Activated CD8-positive, alpha-beta T cell treated with anti-CD3 and anti-CD28 coated beads, Interleukin-2, amount 10 ng/mL, durations not matched to agents 7 days and 5 days (primary cell): ENCODE data around the gene HSD17B7. TPM values are rescaled to one million over a fixed set of nuclear protein-coding genes. Genes with fewer than 3 reads are reported as not detected.
A peak's percentile ranks its signal among the peaks of the same experiment; 100 is the strongest.

Experiments used
- ATAC-seq: fragments of 150-1000 bp; cut with Tn5 transposase; one replicate; pipeline ENCODE4 v1.10.0; 2021; ENCODE audit warnings: moderate library complexity
- CTCF ChIA-PET: fragments of 350-600 bp; sonication (Branson Sonifier 250); formaldehyde crosslinking; loops from one replicate; lab custom pipeline; 2021; ENCODE audit warnings: antibody characterized with exemption; lab: Charles Lee
- POLR2A ChIA-PET: fragments of 350-600 bp; sonication (Branson Sonifier 250); formaldehyde crosslinking; loops from one replicate; lab custom pipeline; 2021; ENCODE audit warnings: antibody characterized with exemption; lab: Charles Lee
- DNase-seq: peaks from one replicate; pipeline ENCODE4 v3.0.0-alpha.2; 2020
- H3K27ac Mint-ChIP-seq: one replicate; pipeline ENCODE4 v1.8.0; 2021; ENCODE audit warnings: mild to moderate bottlenecking, mixed read lengths
- H3K27me3 Mint-ChIP-seq: one replicate; pipeline ENCODE4 v1.8.0; 2021; ENCODE audit warnings: low read depth, mixed read lengths
- H3K36me3 Mint-ChIP-seq: one replicate; pipeline ENCODE4 v1.8.0; 2021; ENCODE audit warnings: low read depth, mixed read lengths
- H3K4me1 Mint-ChIP-seq: one replicate; pipeline ENCODE4 v1.8.0; 2021; ENCODE audit warnings: low read depth, mixed read lengths
- H3K4me3 Mint-ChIP-seq: one replicate; pipeline ENCODE4 v1.8.0; 2021; ENCODE audit warnings: mild to moderate bottlenecking, mixed read lengths
- H3K9me3 Mint-ChIP-seq: one replicate; pipeline ENCODE4 v1.8.0; 2022; ENCODE audit warnings: mixed read lengths; ENCODE audit not compliant: insufficient read depth
- total RNA-seq, 2 experiments: library from RNA; stranded (reverse); gene quantifications; one replicate each; pipeline ENCODE4 v1.2.3, GENCODE V29; 2021

The HSD17B7 gene
- total RNA-seq, 2 experiments from 2014 or later, result 22.9 to 23.7 TPM

DNA sequence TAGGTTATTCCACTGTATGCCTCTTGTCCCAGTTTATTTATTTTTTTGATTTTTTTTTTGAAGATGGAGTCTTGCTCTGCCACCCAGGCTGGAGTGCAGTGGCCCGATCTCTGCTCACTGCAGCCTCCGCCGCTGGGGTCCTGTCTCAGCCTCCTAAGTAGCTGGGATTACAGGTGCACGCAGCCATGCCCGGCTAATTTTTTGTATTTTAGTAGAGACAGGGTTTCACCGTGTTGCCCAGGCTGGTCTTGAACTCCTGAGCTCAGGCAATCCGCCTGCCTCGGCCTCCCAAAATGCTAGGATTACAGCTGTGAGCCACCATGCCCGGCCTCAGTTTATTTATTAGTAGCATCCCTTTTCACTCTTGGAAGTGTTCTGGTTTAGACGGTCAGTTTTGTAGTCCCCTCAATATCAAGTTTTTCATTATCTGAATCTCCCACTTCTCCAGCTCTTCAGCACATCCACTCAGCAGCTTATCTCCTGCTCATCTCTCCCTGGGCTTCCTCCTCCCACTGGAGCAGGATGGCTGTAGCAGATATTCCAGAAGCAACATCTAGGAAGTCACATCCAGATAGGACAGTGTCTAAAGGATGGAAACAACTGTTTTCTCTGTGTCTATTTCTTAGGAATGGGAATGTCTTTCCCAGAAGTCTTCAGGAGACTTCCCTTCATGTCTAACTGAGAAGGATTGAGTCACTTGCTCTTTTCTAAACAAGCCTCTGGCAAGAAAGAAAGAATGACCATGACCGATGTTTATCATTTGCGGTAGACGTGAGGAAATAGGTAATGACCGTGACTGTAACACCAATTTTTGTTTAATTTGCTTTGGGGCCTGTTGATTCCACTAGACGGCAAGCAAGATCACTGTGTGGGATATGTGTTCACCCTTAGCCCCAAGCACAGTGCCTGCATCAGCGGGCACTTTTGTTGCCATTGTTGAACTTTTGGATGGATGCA lies 56.0 kb downstream of the HSD17B7 start:
- no peak for DNase-seq
- Mint-ChIP-seq H3K4me1 (no peaks in the 10 kb centered on the region), H3K4me3 (no peak overlapping the region), H3K27ac (no peak overlapping the region), H3K36me3 (no peaks in the 10 kb centered on the region), H3K27me3 (peaks cover 18% of the 10 kb centered on the region), H3K9me3 (no peaks in the 10 kb centered on the region)
- no peak for ATAC-seq
- ChIA-PET CTCF (interaction anchor here (1.4 to 2.4 kb wide), 4 partner anchors 9 to 469 kb away, joined by 3 to 13 read pairs (median 6); no protein-coding TSS in a partner anchor), POLR2A (no interaction called here)

GRCh38 chr1:162847839-162848453 lies 57.4 kb downstream of the HSD17B7 start:
- ChIA-PET POLR2A (no interaction called here), CTCF (interaction anchor here (0.6 to 2.4 kb wide), 19 partner anchors 9 to 488 kb away, joined by 3 to 14 read pairs (median 4); partner anchors contain the start of genes CCDC190 and NUF2)
- no peaks in the 10 kb centered on the region for H3K4me1 Mint-ChIP-seq
- no peak overlapping the region for H3K27ac Mint-ChIP-seq
- peak; percentile 86 for DNase-seq
- H3K9me3 Mint-ChIP-seq, result no peaks in the 10 kb centered on the region
- no peaks in the 10 kb centered on the region for H3K36me3 Mint-ChIP-seq
- H3K27me3 Mint-ChIP-seq, result peaks cover 14% of the 10 kb centered on the region
- no peak overlapping the region for H3K4me3 Mint-ChIP-seq
- ATAC-seq, result no peak

GRCh38 chr1:162849711-162850110 lies 59.2 kb downstream of the HSD17B7 start:
- H3K9me3 Mint-ChIP-seq, result no peaks in the 10 kb centered on the region
- H3K4me3 Mint-ChIP-seq, result no peak overlapping the region
- peaks cover 14% of the 10 kb centered on the region for H3K27me3 Mint-ChIP-seq
- no peak overlapping the region for H3K27ac Mint-ChIP-seq
- H3K36me3 Mint-ChIP-seq, result no peaks in the 10 kb centered on the region
- POLR2A ChIA-PET, result no interaction called here
- H3K4me1 Mint-ChIP-seq, result no peaks in the 10 kb centered on the region
- no peak for ATAC-seq
- CTCF ChIA-PET, result interaction anchor here (1.2 to 1.6 kb wide), 2 partner anchors 19 to 464 kb away, joined by 3 read pairs; no protein-coding TSS in a partner anchor
- no peak for DNase-seq

GRCh38 chr1:162851341-162851740 lies 60.8 kb downstream of the HSD17B7 start:
- ChIA-PET POLR2A (no interaction called here), CTCF (no interaction called here)
- Mint-ChIP-seq H3K27ac (no peak overlapping the region), H3K4me3 (no peak overlapping the region), H3K27me3 (peaks cover 13% of the 10 kb centered on the region), H3K4me1 (no peaks in the 10 kb centered on the region), H3K9me3 (no peaks in the 10 kb centered on the region), H3K36me3 (no peaks in the 10 kb centered on the region)
- DNase-seq (no peak), ATAC-seq (no peak)

DNA sequence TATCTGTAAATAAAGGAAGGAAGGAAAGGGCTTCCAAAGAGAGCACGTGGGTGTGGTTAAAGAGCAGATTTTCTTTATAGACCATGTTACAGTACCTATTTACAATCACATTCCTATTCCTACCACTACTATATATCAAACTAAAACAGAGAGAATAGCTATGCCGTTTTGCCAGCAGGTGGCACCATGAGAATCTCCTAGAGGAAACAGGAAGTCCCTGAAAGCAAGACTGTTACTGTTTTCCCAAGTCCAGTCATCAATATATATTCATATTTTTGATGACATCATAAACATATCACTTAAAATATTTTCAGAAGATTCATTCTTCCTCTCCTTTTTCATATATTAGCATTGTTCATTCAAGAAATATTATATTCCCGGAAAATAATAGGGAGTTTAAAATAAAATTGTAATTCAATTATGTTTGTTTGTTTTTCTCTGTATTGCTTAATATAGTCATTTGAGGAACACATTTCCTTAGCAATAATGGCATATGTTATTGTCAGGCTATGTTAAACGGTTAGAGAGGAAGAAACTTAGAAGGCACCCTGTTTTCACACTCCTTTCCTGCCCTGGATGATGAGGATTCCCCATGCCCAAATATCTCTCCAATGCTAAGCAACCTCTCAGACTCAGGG lies 63.9 kb downstream of the HSD17B7 start:
- Mint-ChIP-seq H3K9me3 (no peaks in the 10 kb centered on the region), H3K27ac (no peak overlapping the region), H3K4me3 (no peak overlapping the region), H3K36me3 (no peaks in the 10 kb centered on the region), H3K4me1 (no peaks in the 10 kb centered on the region), H3K27me3 (peaks cover 7% of the 10 kb centered on the region)
- ATAC-seq, result peak; percentile 53
- DNase-seq, result peak; percentile 68
- CTCF ChIA-PET, result interaction anchor here (0.7 to 2.6 kb wide), 17 partner anchors 9 to 467 kb away, joined by 3 to 52 read pairs (median 4); partner anchors contain the start of genes NUF2 and RGS5
- POLR2A ChIA-PET, result no interaction called here

DNA sequence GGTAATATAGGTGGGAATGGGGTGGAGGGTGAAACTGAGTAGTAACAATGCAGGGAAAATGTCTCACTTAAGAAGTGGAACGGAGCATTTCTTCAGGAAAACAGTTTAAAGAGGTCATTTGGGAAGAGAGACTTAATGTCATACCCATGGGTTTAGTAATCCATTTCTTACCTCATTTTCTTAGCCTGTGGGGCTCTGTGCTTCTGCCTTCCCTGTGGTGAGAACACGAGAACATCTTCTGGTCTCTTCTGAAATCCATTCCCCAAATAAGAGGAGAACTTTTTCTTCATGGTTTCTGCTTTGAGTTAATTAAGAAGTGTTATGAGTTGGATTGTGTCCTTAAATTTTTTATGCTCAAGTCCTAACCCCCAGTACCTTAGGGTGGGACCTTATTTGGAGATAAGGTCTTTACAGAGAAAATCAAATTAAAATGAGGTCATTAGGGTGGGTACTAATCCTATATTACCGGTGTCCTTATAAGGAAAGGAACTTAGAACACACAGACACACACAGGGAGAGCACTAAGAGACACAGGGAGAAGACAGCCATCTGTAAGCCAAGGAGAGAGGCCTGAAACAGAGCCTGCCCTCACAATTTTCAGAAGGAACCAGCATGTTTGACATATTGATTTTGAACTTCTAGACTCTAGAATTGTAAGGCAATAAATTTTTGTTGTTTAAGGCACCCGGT lies 65.1 kb downstream of the HSD17B7 start:
- Mint-ChIP-seq H3K36me3 (no peaks in the 10 kb centered on the region), H3K4me1 (no peaks in the 10 kb centered on the region), H3K27ac (no peak overlapping the region), H3K9me3 (no peaks in the 10 kb centered on the region), H3K27me3 (peaks cover 8% of the 10 kb centered on the region), H3K4me3 (no peak overlapping the region)
- ATAC-seq (no peak), DNase-seq (no peak)
- CTCF ChIA-PET, result interaction anchor here (1.7 to 2.6 kb wide), 4 partner anchors 7 to 466 kb away, joined by 6 to 52 read pairs (median 14); partner anchors contain the start of gene NUF2
- POLR2A ChIA-PET, result no interaction called here

- Mint-ChIP-seq H3K27me3 (peaks cover 6% of the 10 kb centered on the region), H3K9me3 (no peaks in the 10 kb centered on the region), H3K27ac (no peak overlapping the region), H3K36me3 (no peaks in the 10 kb centered on the region), H3K4me3 (no peak overlapping the region), H3K4me1 (no peaks in the 10 kb centered on the region)
- ATAC-seq, result no peak
- DNase-seq, result no peak
- ChIA-PET CTCF (interaction anchor here (1.2 to 1.7 kb wide), 2 partner anchors 8 to 319 kb away, joined by 4 to 8 read pairs; no protein-coding TSS in a partner anchor), POLR2A (no interaction called here)
These were observed 65.8 kb downstream of the HSD17B7 start for GRCh38 chr1:162856260-162856659.

DNA sequence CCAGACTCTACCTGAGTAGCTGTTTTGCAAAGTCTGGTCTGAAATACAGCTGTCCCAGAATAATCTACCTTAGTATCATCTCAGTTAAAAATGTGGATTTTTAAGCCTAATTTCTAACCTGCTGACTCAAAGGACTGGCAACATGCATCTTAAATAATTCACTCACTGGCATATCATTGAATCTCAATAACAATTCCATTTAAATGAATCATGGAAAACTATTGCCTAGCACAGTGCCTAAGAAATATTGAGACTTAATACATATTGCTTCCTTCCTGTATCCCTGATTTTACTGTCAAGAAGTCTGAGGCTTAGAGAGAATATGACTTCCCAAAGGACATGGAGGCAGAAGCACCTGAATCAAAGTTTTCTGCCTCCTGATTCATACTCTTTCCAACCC lies 67.3 kb downstream of the HSD17B7 start:
- Mint-ChIP-seq H3K36me3 (no peaks in the 10 kb centered on the region), H3K4me3 (no peak overlapping the region), H3K27ac (no peak overlapping the region), H3K27me3 (peaks cover 4% of the 10 kb centered on the region), H3K9me3 (no peaks in the 10 kb centered on the region), H3K4me1 (no peaks in the 10 kb centered on the region)
- ATAC-seq (no peak), DNase-seq (no peak)
- CTCF ChIA-PET, result interaction anchor here (1.3 kb wide), 1 partner anchor 457 kb away, joined by 5 read pairs; no protein-coding TSS in a partner anchor
- POLR2A ChIA-PET, result no interaction called here

- Mint-ChIP-seq H3K4me3 (no peak overlapping the region), H3K27me3 (peaks cover 6% of the 10 kb centered on the region)
- DNase-seq, result no peak
These were observed 68.7 kb downstream of the HSD17B7 start for GRCh38 chr1:162859191-162859590.

DNA sequence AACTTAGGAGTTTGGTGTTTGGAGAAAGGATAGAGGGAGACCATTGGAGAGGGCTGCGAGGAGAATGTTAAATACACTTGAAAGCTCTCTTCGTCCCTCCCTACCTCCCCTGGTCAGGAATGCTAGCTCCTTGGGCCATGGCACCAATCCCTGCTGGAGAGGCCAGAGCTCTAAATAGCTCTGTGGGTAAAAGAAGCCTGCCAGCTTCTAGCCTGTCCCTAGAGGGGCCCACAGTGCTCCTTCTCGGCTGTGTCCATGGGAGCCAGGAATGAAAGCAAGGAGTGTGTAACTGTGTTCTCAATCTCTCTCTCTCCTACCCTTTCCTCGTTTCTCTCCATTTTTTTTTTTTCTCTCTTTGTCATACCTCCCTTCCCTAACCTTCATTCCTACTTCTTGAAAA lies 70.6 kb downstream of the HSD17B7 start, which contains the start of gene CCDC190:
Gene CCDC190 (minus strand): TSS at position 75 of the 400 bp plus-strand sequence. CDS start 1,529 bp downstream, outside the sequence.
- CTCF ChIA-PET, result interaction anchor here (1.8 kb wide), 1 partner anchor 13 kb away, joined by 6 read pairs; no protein-coding TSS in a partner anchor
- Mint-ChIP-seq H3K4me1 (no peaks in the 10 kb centered on the region), H3K4me3 (no peak within 1 kb of the TSS), H3K36me3 (no peaks in the 10 kb centered on the region), H3K27me3 (peaks cover 8% of the 10 kb centered on the region), H3K9me3 (no peaks in the 10 kb centered on the region), H3K27ac (no peak within 1 kb of the TSS)
- ATAC-seq, result no peak
- no peak for DNase-seq
- POLR2A ChIA-PET, result no interaction called here

More at GRCh38 chr1:162859191-162859590, 68.7 kb downstream of the HSD17B7 start:
- ChIA-PET POLR2A (no interaction called here), CTCF (interaction anchor here (1.2 kb wide), 1 partner anchor 11 kb away, joined by 7 read pairs; no protein-coding TSS in a partner anchor)
- no peak for ATAC-seq
- Mint-ChIP-seq H3K27ac (no peak overlapping the region), H3K4me1 (no peaks in the 10 kb centered on the region), H3K9me3 (no peaks in the 10 kb centered on the region), H3K36me3 (no peaks in the 10 kb centered on the region)

DNA sequence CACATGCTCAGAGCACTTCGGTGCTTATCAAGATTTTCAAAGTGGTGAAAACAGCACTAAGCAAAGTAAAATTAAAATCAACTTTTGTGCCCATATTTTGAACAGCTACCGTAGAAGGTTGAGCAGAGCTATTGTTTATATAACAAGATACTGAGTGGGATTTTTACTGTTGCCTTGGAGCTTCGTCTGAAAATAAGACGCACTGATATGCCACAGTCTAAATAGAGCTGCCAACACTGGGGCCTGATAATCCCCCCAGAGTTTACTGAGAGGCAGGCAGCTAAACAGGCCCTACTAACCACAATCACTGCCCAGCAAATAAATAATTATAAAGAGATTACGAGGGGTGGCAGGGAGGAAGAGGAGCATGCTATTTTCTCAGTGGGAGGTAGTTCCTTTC lies 71.1 kb downstream of the HSD17B7 start:
- Mint-ChIP-seq H3K27ac (no peak overlapping the region), H3K27me3 (peaks cover 8% of the 10 kb centered on the region), H3K9me3 (no peaks in the 10 kb centered on the region), H3K36me3 (no peaks in the 10 kb centered on the region), H3K4me3 (no peak overlapping the region), H3K4me1 (no peaks in the 10 kb centered on the region)
- DNase-seq (no peak), ATAC-seq (no peak)
- POLR2A ChIA-PET, result no interaction called here
- CTCF ChIA-PET, result interaction anchor here (1.8 kb wide), 1 partner anchor 13 kb away, joined by 6 read pairs; no protein-coding TSS in a partner anchor
